Vagina (tissue), 2 donors: Measurements from ENCODE around the gene ZNF423. TPM values are rescaled to one million over a fixed set of nuclear protein-coding genes. Genes with fewer than 3 reads are reported as not detected.

Experiments used
- DNase-seq, 2 donors: peaks; one replicate each; pipeline ENCODE4 v3.0.0-alpha.2; 2017; ENCODE audit errors: extremely low spot score in 2 of 2
- H3K27ac ChIP-seq: fragments of 200-600 bp; sonication (generic); one replicate; pipeline ENCODE4 v1.5.1; 2019
- H3K27me3 ChIP-seq: fragments of 200-600 bp; sonication (generic); one replicate; pipeline ENCODE4 v1.5.1; 2019
- H3K36me3 ChIP-seq, 2 donors: fragments of 200-600 bp; sonication (generic); one replicate each; pipeline ENCODE4 v1.5.1; 2017 to 2019
- H3K4me1 ChIP-seq: fragments of 200-600 bp; sonication (generic); one replicate; pipeline ENCODE4 v1.5.1; 2019
- H3K4me3 ChIP-seq, 2 donors: fragments of 200-600 bp; sonication (generic); 1 replicate in 1 of 2; 2 replicates in 1 of 2; pipeline ENCODE4 v1.5.1; 2016 to 2019
- H3K9me3 ChIP-seq: fragments of 200-600 bp; sonication (generic); one replicate; pipeline ENCODE4 v1.5.1; 2019
- POLR2A ChIP-seq, 2 donors: fragments of 450-650 bp; IDR thresholded peaks; one replicate each; pipeline ENCODE4 v1.6.1; 2017; ENCODE audit warnings: antibody characterized with exemption in 2 of 2, mild to moderate bottlenecking in 2 of 2, moderate library complexity in 2 of 2
- POLR2AphosphoS5 ChIP-seq, 2 donors: sonication (generic); formaldehyde crosslinking; IDR thresholded peaks; one replicate each; pipeline ENCODE4 v1.9.0; 2017; ENCODE audit warnings: antibody characterized with exemption in 2 of 2, mild to moderate bottlenecking in 2 of 2, low read depth in 1 of 2; ENCODE audit not compliant: insufficient read depth in 1 of 2
- intact Hi-C: fragments of 100-400 bp; cut with DNase I; formaldehyde crosslinking; loops from one replicate; pipeline ENCODE4 v1.15.1; 2023
- total RNA-seq: library from RNA; depleted of rRNA; stranded (reverse); fragments of >200 nt; gene quantifications from one replicate; pipeline ENCODE4 v1.2.3, GENCODE V29; 2016
- TF ChIP-seq, protein P1 (sequence below), 3 experiments: fragments of 450-650 bp in 2 of 3; fragments of 200-600 bp in 1 of 3; sonication (generic) in 1 of 3; IDR thresholded peaks; one replicate each; pipeline ENCODE4 v1.5.1; 2017 to 2019; ENCODE audit warnings: antibody characterized with exemption in 3 of 3, mild to moderate bottlenecking in 2 of 3, moderate library complexity in 2 of 3

The ZNF423 gene
- total RNA-seq, 1 donor from 2014 or later: 10.3 TPM

DNA sequence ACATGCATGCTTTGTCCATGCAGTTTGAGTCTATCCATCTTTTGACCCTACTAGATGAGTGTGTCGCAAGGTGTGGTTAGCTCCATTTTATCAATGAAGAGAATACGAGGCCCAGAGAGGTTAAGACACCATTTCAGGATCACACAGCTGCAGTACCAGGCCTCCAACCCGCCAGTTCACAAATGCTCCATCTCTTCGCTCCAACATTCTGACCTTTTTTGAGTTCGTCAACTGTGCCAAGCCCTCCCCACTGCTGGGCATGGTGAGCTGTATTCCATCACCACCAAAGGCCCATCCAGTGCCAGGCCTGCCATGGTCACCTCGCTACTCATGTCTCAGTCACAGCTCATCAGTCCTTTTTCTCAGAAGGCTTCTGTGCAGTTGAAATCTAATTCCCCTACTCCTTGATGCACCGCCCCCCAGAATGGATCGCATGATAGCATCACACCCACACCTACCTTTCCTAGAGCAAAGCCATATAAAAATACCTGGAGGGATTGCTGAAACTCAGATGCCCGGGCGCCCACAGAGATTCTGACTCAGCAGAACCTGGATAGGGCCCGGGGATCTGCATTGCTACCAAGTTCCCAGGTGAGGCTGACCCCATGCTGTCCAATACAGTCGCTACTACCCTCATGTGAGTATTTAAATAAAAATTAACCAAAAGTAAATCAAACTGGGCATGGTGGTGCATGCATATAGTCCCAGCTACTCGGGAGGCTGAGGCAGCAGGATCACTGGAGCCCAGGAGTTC, 38.0 kb downstream of the ZNF423 start:
- no peak for DNase-seq
- Histone ChIP-seq H3K4me1 (no peaks in the 10 kb centered on the region), H3K9me3 (no peaks in the 10 kb centered on the region), H3K27me3 (no peaks in the 10 kb centered on the region), H3K4me3 (no peak overlapping the region), H3K27ac (no peak overlapping the region), H3K36me3 (no peaks in the 10 kb centered on the region)
- TF ChIP-seq POLR2A (IDR thresholded peaks at IDR 0.05) (no peak), POLR2AphosphoS5 (IDR thresholded peaks at IDR 0.05; ENCODE audit: insufficient read depth in 1 of 2, low read depth in 1 of 2) (no peak)
- TF ChIP-seq, protein P1, sequence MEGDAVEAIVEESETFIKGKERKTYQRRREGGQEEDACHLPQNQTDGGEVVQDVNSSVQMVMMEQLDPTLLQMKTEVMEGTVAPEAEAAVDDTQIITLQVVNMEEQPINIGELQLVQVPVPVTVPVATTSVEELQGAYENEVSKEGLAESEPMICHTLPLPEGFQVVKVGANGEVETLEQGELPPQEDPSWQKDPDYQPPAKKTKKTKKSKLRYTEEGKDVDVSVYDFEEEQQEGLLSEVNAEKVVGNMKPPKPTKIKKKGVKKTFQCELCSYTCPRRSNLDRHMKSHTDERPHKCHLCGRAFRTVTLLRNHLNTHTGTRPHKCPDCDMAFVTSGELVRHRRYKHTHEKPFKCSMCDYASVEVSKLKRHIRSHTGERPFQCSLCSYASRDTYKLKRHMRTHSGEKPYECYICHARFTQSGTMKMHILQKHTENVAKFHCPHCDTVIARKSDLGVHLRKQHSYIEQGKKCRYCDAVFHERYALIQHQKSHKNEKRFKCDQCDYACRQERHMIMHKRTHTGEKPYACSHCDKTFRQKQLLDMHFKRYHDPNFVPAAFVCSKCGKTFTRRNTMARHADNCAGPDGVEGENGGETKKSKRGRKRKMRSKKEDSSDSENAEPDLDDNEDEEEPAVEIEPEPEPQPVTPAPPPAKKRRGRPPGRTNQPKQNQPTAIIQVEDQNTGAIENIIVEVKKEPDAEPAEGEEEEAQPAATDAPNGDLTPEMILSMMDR (IDR thresholded peaks at IDR 0.05): no peak
- intact Hi-C loops: no loop called here

DNA sequence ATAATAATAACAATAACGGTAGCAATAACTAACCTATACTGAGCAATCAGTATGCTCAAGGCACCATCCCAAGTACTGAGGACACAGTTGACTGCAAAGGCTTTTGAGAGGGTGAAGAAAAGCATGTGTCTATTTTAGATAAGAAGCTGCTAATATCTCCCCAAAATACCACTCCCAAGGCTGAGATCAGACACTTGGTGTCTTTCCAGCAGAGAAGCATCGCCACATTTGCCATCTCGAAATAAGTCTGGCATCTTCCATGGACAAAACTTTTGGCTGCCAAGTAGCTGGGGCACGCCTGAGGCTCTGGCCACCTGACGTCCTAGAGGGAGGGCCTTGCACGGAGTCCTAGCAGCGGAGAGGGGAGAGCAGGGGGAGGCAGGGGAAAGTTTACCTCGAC, 39.0 kb downstream of the ZNF423 start:
- intact Hi-C loops: no loop called here
- Histone ChIP-seq H3K36me3 (no peaks in the 10 kb centered on the region), H3K27ac (no peak overlapping the region), H3K4me1 (peaks cover 1% of the 10 kb centered on the region), H3K4me3 (no peak overlapping the region), H3K9me3 (no peaks in the 10 kb centered on the region), H3K27me3 (no peaks in the 10 kb centered on the region)
- DNase-seq: no peak
- TF ChIP-seq POLR2AphosphoS5 (IDR thresholded peaks at IDR 0.05; ENCODE audit: insufficient read depth in 1 of 2, low read depth in 1 of 2) (no peak), POLR2A (IDR thresholded peaks at IDR 0.05) (no peak)
- TF ChIP-seq, protein P1 (IDR thresholded peaks at IDR 0.05): no peak

DNA sequence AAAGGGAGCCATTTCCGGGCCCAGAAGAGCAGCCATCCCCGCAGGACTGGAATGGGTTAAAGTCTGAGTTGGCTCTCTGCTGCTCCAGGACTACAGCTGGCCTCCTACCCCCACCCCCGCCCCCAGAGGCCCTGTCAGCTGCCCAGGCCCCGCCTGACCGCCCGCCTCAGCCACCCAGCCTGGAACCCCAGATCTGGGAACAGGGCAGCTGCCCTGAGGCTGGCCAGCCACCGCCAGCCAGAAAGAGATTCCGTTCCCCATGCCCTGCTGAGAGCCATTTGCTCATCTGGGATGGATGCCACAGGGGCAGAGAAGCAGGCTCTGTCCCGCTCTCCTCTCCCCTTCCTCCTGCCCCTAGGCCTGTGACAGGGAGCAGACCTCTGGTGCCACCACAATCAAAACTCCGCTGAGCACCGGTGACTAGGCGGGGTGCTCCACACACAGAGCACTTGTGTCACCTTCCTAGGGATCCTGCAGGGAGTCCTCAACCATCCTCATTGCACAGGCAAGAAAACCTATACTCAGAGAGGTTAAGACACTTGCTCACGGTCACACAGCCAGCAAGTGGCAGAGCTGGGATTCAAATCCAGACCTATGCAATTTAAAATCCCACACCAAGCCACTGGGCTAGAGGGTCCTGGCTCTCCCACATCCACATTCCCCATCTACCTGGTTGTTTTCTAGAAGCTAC, 44.1 kb downstream of the ZNF423 start:
- Histone ChIP-seq H3K9me3 (no peaks in the 10 kb centered on the region), H3K27ac (no peak overlapping the region), H3K36me3 (no peaks in the 10 kb centered on the region), H3K4me1 (peaks cover 12% of the 10 kb centered on the region), H3K4me3 (no peak overlapping the region), H3K27me3 (no peaks in the 10 kb centered on the region)
- TF ChIP-seq, protein P1 (IDR thresholded peaks at IDR 0.05): no peak
- TF ChIP-seq POLR2AphosphoS5 (IDR thresholded peaks at IDR 0.05; ENCODE audit: insufficient read depth in 1 of 2, low read depth in 1 of 2): no peak
- no peak for TF ChIP-seq POLR2A (IDR thresholded peaks at IDR 0.05)
- intact Hi-C loops: no loop called here
- DNase-seq: no peak

DNA sequence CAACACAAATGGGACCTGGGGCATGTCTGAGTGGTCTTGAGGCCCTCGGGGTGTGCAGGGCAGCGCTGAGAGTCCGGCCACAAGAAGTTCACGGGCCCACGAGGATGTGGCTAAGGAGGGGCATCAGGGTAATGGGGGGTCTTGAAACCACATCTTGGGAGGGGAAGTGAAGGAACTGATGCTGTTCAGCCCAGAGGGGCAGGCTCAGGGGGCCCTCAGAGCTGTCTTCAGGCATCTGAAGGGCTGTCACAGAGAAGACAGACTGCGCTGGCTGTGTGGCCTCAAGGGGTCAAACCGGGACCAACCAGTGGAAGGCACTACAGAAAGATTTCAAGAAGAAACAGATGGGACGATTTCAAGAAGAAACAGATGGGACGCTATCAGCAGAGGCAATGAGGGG, 45.1 kb downstream of the ZNF423 start:
- DNase-seq: no peak

More for the DNA sequence above, 45.1 kb downstream of the ZNF423 start:
- Histone ChIP-seq H3K4me1 (peaks cover 12% of the 10 kb centered on the region), H3K36me3 (no peaks in the 10 kb centered on the region), H3K27ac (no peak overlapping the region), H3K27me3 (no peaks in the 10 kb centered on the region), H3K4me3 (no peak overlapping the region), H3K9me3 (no peaks in the 10 kb centered on the region)
- TF ChIP-seq POLR2A (IDR thresholded peaks at IDR 0.05) (no peak), POLR2AphosphoS5 (IDR thresholded peaks at IDR 0.05; ENCODE audit: insufficient read depth in 1 of 2, low read depth in 1 of 2) (no peak)
- TF ChIP-seq, protein P1 (IDR thresholded peaks at IDR 0.05): no peak
- intact Hi-C loops: no loop called here
